Tibial nerve (tissue), 4 donors: ENCODE measurements around the gene ZCCHC24. TPM values are rescaled to one million over a fixed set of nuclear protein-coding genes. Genes with fewer than 3 reads are reported as not detected.

ENCODE experiments used
- DNase-seq, 2 donors: peaks; one replicate each; pipeline ENCODE4 v3.0.0-alpha.2; 2019; ENCODE audit warnings: low spot score in 2 of 2
- H3K27ac ChIP-seq, 4 donors: fragments of 200-600 bp; sonication (generic) in 3 of 4; one replicate each; pipeline ENCODE4 v1.5.1; 2017 to 2019; ENCODE audit warnings: mild to moderate bottlenecking in 1 of 4
- H3K27me3 ChIP-seq, 2 donors: fragments of 200-600 bp; sonication (generic) in 1 of 2; one replicate each; pipeline versions ENCODE4 v1.5.1 to v1.6.0; 2017 to 2019
- H3K36me3 ChIP-seq, 3 donors: fragments of 200-600 bp; sonication (generic); one replicate each; pipeline ENCODE4 v1.5.1; 2018 to 2019
- H3K4me1 ChIP-seq, 4 donors: fragments of 200-600 bp; sonication (generic) in 3 of 4; one replicate each; pipeline ENCODE4 v1.5.1; 2017 to 2019
- H3K4me3 ChIP-seq, 4 donors: fragments of 200-600 bp; sonication (generic) in 3 of 4; one replicate each; pipeline ENCODE4 v1.5.1; 2017 to 2019; ENCODE audit warnings: mild to moderate bottlenecking in 1 of 4, moderate library complexity in 1 of 4
- H3K9me3 ChIP-seq, 4 donors: fragments of 200-600 bp; sonication (generic) in 3 of 4; one replicate each; pipeline ENCODE4 v1.5.1; 2017 to 2019
- CTCF ChIP-seq, 5 experiments: fragments of 200-600 bp in 3 of 5; fragments of 450-650 bp in 2 of 5; sonication (generic) in 3 of 5; IDR thresholded peaks; one replicate each; pipeline ENCODE4 v1.5.1; 2016 to 2019; ENCODE audit warnings: antibody characterized with exemption in 5 of 5, mild to moderate bottlenecking in 3 of 5, moderate library complexity in 2 of 5
- EP300 ChIP-seq, 2 donors: sonication (generic); formaldehyde crosslinking; IDR thresholded peaks; one replicate each; pipeline ENCODE4 v1.6.1; 2017; ENCODE audit warnings: antibody characterized with exemption in 2 of 2, mild to moderate bottlenecking in 1 of 2
- POLR2A ChIP-seq, 2 donors: fragments of 450-650 bp; IDR thresholded peaks; one replicate each; pipeline ENCODE4 v1.6.1; 2017; ENCODE audit warnings: antibody characterized with exemption in 2 of 2, mild to moderate bottlenecking in 2 of 2, moderate library complexity in 2 of 2
- WGBS, 2 donors: methylation state at CpG; one replicate each; pipeline ENCODE4 v1.1.5; 2018; 5-methylcytosine and 5-hydroxymethylcytosine counted together
- total RNA-seq, 4 donors: library from RNA; depleted of rRNA; stranded (reverse); fragments of >200 nt; gene quantifications; one replicate each; pipeline ENCODE4 v1.1.0, GENCODE V29; 2016

ZCCHC24 gene
- total RNA-seq, 4 donors from 2014 or later: 122 to 165 (median 138) TPM

- TF ChIP-seq EP300 (IDR thresholded peaks at IDR 0.05): no peak
- no peak for DNase-seq
- WGBS, 2 donors: 47 to 48% methylated on average over 8 of the region's 8 CpGs
- no peaks in the 10 kb centered on the region for H3K36me3 ChIP-seq
- H3K9me3 ChIP-seq: no peaks in the 10 kb centered on the region
- no peak overlapping the region for H3K4me3 ChIP-seq
- H3K27me3 ChIP-seq: no peaks in the 10 kb centered on the region
- H3K27ac ChIP-seq: peak overlapping the region in 2 of 4 donors; percentile 66 to 82
- peaks cover 0 to 92% (median 7%) of the 10 kb centered on the region in 4 donors for H3K4me1 ChIP-seq
Observed at GRCh38 chr10:79405995-79406515, 39.4 kb downstream of the ZCCHC24 start.

- 36 to 37% methylated on average over 13 of the region's 13 CpGs for WGBS, 2 donors
- Histone ChIP-seq H3K9me3 (no peaks in the 10 kb centered on the region), H3K36me3 (no peaks in the 10 kb centered on the region), H3K27me3 (no peaks in the 10 kb centered on the region), H3K4me3 (no peak overlapping the region), H3K27ac (peak overlapping the region in 2 of 4 donors; percentile 66 to 82), H3K4me1 (peaks cover 0 to 98% (median 7%) of the 10 kb centered on the region in 4 donors)
- no peak for TF ChIP-seq POLR2A (IDR thresholded peaks at IDR 0.05)
- TF ChIP-seq CTCF (IDR thresholded peaks at IDR 0.05): no peak
- peak in 1 of 2 donors; percentile 13 for TF ChIP-seq EP300 (IDR thresholded peaks at IDR 0.05)
- DNase-seq: no peak
Observed at GRCh38 chr10:79405221-79405994, 40.0 kb downstream of the ZCCHC24 start.

DNA sequence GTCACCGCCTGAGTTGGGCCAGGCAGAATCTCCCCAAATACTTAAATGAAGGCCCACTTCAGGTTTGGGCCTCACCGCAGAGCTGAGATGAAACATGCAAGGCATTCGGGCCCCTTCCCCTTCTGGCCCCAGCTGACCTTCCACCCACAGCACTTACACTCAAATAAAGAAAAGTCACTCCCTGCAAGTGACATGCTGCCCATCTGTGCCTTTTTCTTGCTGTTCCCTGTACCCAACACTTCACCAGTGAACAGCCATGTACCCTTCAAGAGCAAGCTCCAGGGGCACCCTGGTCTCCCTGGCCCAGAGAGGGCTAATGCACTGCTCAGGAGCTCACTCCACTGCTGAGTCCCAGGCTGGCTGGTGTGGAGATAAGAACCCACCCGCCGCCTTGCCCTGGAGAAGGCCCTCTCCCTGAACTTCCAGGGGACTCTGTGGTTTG lies 40.7 kb downstream of the ZCCHC24 start:
- no peaks in the 10 kb centered on the region for H3K36me3 ChIP-seq
- no peaks in the 10 kb centered on the region for H3K9me3 ChIP-seq
- H3K4me1 ChIP-seq: peaks cover 0 to 97% (median 6%) of the 10 kb centered on the region in 4 donors
- DNase-seq: no peak
- H3K27ac ChIP-seq: peak overlapping the region in 2 of 4 donors; percentile 66 to 82
- no peaks in the 10 kb centered on the region for H3K27me3 ChIP-seq
- 38 to 40% methylated on average over 5 of the region's 5 CpGs for WGBS, 2 donors
- H3K4me3 ChIP-seq: peak overlapping the region in 1 of 4 donors; percentile 34
- no peak for TF ChIP-seq CTCF (IDR thresholded peaks at IDR 0.05)
- no peak for TF ChIP-seq POLR2A (IDR thresholded peaks at IDR 0.05)
- no peak for TF ChIP-seq EP300 (IDR thresholded peaks at IDR 0.05)

GRCh38 chr10:79404231-79404609 lies 41.2 kb downstream of the ZCCHC24 start:
- H3K27me3 ChIP-seq: no peaks in the 10 kb centered on the region
- peaks cover 0 to 96% (median 7%) of the 10 kb centered on the region in 4 donors for H3K4me1 ChIP-seq
- no peaks in the 10 kb centered on the region for H3K36me3 ChIP-seq
- H3K4me3 ChIP-seq: peak overlapping the region in 2 of 4 donors; percentile 4 to 34
- no peaks in the 10 kb centered on the region for H3K9me3 ChIP-seq
- peak in 1 of 2 donors; percentile 65 for TF ChIP-seq EP300 (IDR thresholded peaks at IDR 0.05)
- no peak for TF ChIP-seq POLR2A (IDR thresholded peaks at IDR 0.05)
- H3K27ac ChIP-seq: peak overlapping the region in 2 of 4 donors; percentile 66 to 82
- WGBS, 2 donors: 15 to 17% methylated on average over 6 to 7 of the region's 7 CpGs
- peak; percentile 66 to 78 for DNase-seq

- Histone ChIP-seq H3K27me3 (no peaks in the 10 kb centered on the region), H3K9me3 (no peaks in the 10 kb centered on the region), H3K4me3 (peak overlapping the region in 3 of 4 donors; percentile 3 to 36 (median 18)), H3K4me1 (peaks cover 0 to 96% (median 10%) of the 10 kb centered on the region in 4 donors), H3K27ac (peak overlapping the region in 2 of 4 donors; percentile 66 to 82), H3K36me3 (no peaks in the 10 kb centered on the region)
- DNase-seq: peak in 1 of 2 donors; percentile 56
- 14% methylated on average over 17 to 23 of the region's 23 CpGs for WGBS, 2 donors
- TF ChIP-seq CTCF (IDR thresholded peaks at IDR 0.05): no peak
- TF ChIP-seq EP300 (IDR thresholded peaks at IDR 0.05): peak in 1 of 2 donors; percentile 86
Observed at GRCh38 chr10:79403441-79404230, 41.8 kb downstream of the ZCCHC24 start.
